Spleen (tissue), 7 donors: ENCODE results near the gene RYR3.

Experiments
- CTCF ChIP-seq, 11 experiments: fragments of 200-600 bp in 7 of 11; fragments of 450-650 bp in 4 of 11; sonication (generic) in 4 of 11; IDR thresholded peaks in 8 of 11; conservative IDR thresholded peaks in 3 of 11; 1 replicate in 7 of 11; 2 replicates in 4 of 11; pipeline versions ENCODE4 v1.4.0 to v1.8.0; 2016 to 2021; ENCODE audit warnings: antibody characterized with exemption in 11 of 11, inconsistent platforms in 4 of 11, mild to moderate bottlenecking in 1 of 11
- POLR2A ChIP-seq, 3 donors: fragments of 450-650 bp; IDR thresholded peaks; one replicate each; pipeline ENCODE4 v1.5.1; 2017; ENCODE audit warnings: antibody characterized with exemption in 3 of 3, mild to moderate bottlenecking in 1 of 3
- donor health status: DM: no; HTN: no; CAD: no; lungs with moderate emphysema.
- donor health status: DM: no; HTN: no; CAD: no.
- donor health status: DM: no; HTN: no; CAD: no.

GRCh38 chr15:33768670-33769190 is 458.0 kb downstream of the RYR3 start:
- TF ChIP-seq CTCF (IDR thresholded peaks at IDR 0.05 in 8 of 11, conservative IDR thresholded peaks at IDR 0.05 in 3 of 11) (no peak), POLR2A (IDR thresholded peaks at IDR 0.05) (no peak)
